GM12874 (cell line): Measurements from ENCODE around the gene BLID.

ENCODE experiments used
- CTCF ChIP-seq: IDR thresholded peaks from 2 replicates; pipeline ENCODE4 v1.5.1; 2011; ENCODE audit warnings: low read depth, mild to moderate bottlenecking, control low read depth, low read length, moderate library complexity; ENCODE audit not compliant: insufficient read depth

BLID gene

DNA sequence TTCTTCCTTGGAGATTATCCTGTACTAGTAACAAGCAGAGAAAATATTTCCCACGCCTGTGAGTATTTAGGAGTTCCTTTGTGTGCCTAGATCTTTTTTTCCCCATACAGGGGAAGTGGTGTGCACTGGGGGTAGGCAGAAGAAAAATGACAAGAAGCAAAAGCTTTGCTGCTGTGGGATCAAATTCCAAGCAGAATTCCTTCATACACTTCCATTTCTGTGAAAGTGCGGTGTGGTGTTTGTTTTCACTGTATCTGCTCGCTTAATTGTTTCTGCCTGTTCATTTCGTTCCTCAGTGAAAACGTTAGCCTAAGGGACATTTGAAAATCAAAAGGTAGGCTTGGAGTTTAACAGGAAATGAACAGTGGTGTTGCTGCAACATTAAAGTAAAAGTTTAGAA lies 47.9 kb downstream of the BLID start:
- no peak for TF ChIP-seq CTCF
